Spleen (tissue), 11 donors: ENCODE data around the gene KCNT1. TPM values are rescaled to one million over a fixed set of nuclear protein-coding genes. Genes with fewer than 3 reads are reported as not detected.

Experiments used
- DNase-seq: peaks from one replicate; pipeline ENCODE4 v3.0.0-alpha.2; 2020
- H3K27ac ChIP-seq, 8 donors: fragments of 200-600 bp; sonication (generic) in 7 of 8; 1 replicate in 4 of 8; 2 replicates in 4 of 8; pipeline versions ENCODE4 v1.5.0 to v1.8.0; 2016 to 2021; ENCODE audit warnings: inconsistent platforms in 4 of 8, mild to moderate bottlenecking in 4 of 8, moderate library complexity in 1 of 8
- H3K27me3 ChIP-seq, 7 donors: fragments of 200-600 bp; sonication (generic) in 6 of 7; replicated peaks in 1 of 7; 1 replicate in 4 of 7; 2 replicates in 3 of 7; pipeline versions ENCODE4 v1.5.0 to v1.8.0; 2016 to 2021; ENCODE audit warnings: inconsistent platforms in 3 of 7, mild to moderate bottlenecking in 1 of 7
- H3K36me3 ChIP-seq, 6 donors: fragments of 200-600 bp; sonication (generic) in 5 of 6; 1 replicate in 4 of 6; 2 replicates in 2 of 6; pipeline versions ENCODE4 v1.5.0 to v1.8.0; 2016 to 2021; ENCODE audit warnings: inconsistent platforms in 2 of 6
- H3K4me1 ChIP-seq, 6 donors: fragments of 200-600 bp; sonication (generic) in 5 of 6; 1 replicate in 3 of 6; 2 replicates in 3 of 6; pipeline versions ENCODE4 v1.5.0 to v1.8.0; 2016 to 2021; ENCODE audit warnings: inconsistent platforms in 3 of 6
- H3K4me3 ChIP-seq, 8 donors: fragments of 200-600 bp; sonication (generic) in 7 of 8; 1 replicate in 4 of 8; 2 replicates in 4 of 8; pipeline versions ENCODE4 v1.5.0 to v1.8.0; 2016 to 2021; ENCODE audit warnings: inconsistent platforms in 4 of 8, mild to moderate bottlenecking in 4 of 8, moderate library complexity in 2 of 8
- H3K9me3 ChIP-seq, 8 donors: fragments of 200-600 bp; sonication (generic) in 7 of 8; 1 replicate in 4 of 8; 2 replicates in 4 of 8; pipeline versions ENCODE4 v1.5.0 to v1.8.0; 2016 to 2021; ENCODE audit warnings: inconsistent platforms in 4 of 8
- POLR2A ChIP-seq, 3 donors: fragments of 450-650 bp; IDR thresholded peaks; one replicate each; pipeline ENCODE4 v1.5.1; 2017; ENCODE audit warnings: antibody characterized with exemption in 3 of 3, mild to moderate bottlenecking in 1 of 3
- POLR2AphosphoS5 ChIP-seq, 3 donors: sonication (generic); formaldehyde crosslinking; IDR thresholded peaks; one replicate each; pipeline ENCODE4 v1.5.1; 2017; ENCODE audit warnings: antibody characterized with exemption in 3 of 3
- WGBS, 5 donors: extraction: QIAGEN DNeasy Blood & Tissue Kit in 3 of 5; methylation state at CpG; one replicate each; pipeline versions ENCODE4 v1.1.5 to v1.1.7; 2013 to 2018; 5-methylcytosine and 5-hydroxymethylcytosine counted together
- intact Hi-C: fragments of 100-400 bp; cut with DNase I; formaldehyde crosslinking; loops from one replicate; pipeline ENCODE4 v1.15.0; 2023; ENCODE audit warnings: low total_unique reads
- polyA plus RNA-seq, 3 donors: library from polyadenylated mRNA; stranded (reverse); fragments of 200-250 nt; gene quantifications; one replicate each; pipeline ENCODE4 v1.2.1, GENCODE V29; 2013
- total RNA-seq, 7 donors: library from RNA; depleted of rRNA in 3 of 7; stranded (reverse); fragments of >200 nt in 3 of 7; fragmentation: NEBNext Ultra II Directional in 4 of 7; extraction: Animal tissue kit (Norgen Biotek cat#: 25700) in 4 of 7; gene quantifications; one replicate each; pipeline versions ENCODE4 v1.1.0 to v1.2.1, GENCODE V29; 2016 to 2021
- TF ChIP-seq, protein P1 (sequence below), 11 experiments: fragments of 200-600 bp in 7 of 11; fragments of 450-650 bp in 4 of 11; sonication (generic) in 4 of 11; IDR thresholded peaks in 8 of 11; conservative IDR thresholded peaks in 3 of 11; 1 replicate in 7 of 11; 2 replicates in 4 of 11; pipeline versions ENCODE4 v1.4.0 to v1.8.0; 2016 to 2021; ENCODE audit warnings: antibody characterized with exemption in 11 of 11, inconsistent platforms in 4 of 11, mild to moderate bottlenecking in 1 of 11
- donor health status: healthy with polysubstance abuse.
- donor health status: DM: no; HTN: no; CAD: no; lungs with moderate emphysema.
- donor health status: DM: no; HTN: no; CAD: no.
- donor health status: Bipolar disorder and iron deficiency.
- donor health status: healthy.
- donor health status: DM: no; HTN: no; CAD: no.
- donor health status: DM: yes; HTN: yes; CAD: no.

The KCNT1 gene
- total and polyA plus RNA-seq, 10 donors = 1.0 to 41.5 (median 19.8) TPM

DNA sequence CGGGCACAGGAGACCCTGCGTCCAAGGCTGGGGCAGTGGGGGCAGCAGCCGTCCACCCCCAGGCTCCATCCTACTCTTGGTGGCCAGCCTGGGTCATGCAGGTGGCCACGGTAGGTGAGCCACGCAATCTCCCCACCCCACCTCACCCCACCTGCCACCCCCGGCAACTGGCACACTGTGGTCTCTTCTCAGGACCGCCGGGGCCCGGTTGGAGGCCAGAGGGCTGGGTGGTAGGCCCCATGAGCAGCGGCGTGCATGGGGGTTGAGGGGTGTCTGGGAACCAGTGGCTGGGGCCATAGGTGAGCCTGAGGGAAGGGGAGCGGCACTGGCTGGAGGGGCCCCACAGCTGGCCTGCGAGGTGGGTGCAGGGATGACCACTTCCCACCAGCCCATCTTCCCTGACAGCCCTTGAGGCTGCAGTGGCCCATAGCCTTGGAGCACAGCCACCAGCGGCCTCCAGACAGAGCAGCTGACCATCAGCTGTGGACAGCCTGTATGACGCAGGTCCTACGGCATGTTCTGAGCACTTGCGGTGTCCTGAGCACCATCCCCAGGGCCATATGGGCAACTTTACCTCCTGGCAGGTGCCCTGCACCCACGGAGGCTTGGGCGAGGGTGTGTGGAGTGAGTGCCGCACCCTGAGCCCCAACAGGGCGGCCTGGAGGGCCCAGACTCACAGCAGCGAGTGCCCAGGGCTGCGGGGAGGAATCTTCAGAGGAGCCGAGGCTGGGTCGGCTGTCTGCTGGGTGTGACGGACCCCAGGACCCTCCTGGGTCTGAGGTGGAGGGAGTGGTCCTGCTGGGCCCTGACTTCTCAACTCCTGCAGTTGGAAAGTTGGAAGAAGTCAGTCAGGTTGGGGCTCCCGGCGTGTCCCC is 47.4 kb downstream of the KCNT1 start:
- no peak for DNase-seq
- TF ChIP-seq, protein P1, sequence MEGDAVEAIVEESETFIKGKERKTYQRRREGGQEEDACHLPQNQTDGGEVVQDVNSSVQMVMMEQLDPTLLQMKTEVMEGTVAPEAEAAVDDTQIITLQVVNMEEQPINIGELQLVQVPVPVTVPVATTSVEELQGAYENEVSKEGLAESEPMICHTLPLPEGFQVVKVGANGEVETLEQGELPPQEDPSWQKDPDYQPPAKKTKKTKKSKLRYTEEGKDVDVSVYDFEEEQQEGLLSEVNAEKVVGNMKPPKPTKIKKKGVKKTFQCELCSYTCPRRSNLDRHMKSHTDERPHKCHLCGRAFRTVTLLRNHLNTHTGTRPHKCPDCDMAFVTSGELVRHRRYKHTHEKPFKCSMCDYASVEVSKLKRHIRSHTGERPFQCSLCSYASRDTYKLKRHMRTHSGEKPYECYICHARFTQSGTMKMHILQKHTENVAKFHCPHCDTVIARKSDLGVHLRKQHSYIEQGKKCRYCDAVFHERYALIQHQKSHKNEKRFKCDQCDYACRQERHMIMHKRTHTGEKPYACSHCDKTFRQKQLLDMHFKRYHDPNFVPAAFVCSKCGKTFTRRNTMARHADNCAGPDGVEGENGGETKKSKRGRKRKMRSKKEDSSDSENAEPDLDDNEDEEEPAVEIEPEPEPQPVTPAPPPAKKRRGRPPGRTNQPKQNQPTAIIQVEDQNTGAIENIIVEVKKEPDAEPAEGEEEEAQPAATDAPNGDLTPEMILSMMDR (IDR thresholded peaks at IDR 0.05 in 8 of 11, conservative IDR thresholded peaks at IDR 0.05 in 3 of 11) = no peak
- TF ChIP-seq POLR2AphosphoS5 (IDR thresholded peaks at IDR 0.05) (no peak), POLR2A (IDR thresholded peaks at IDR 0.05) (no peak)
- 85 to 92% (median 87%) methylated on average over 9 to 28 of the region's 28 CpGs for WGBS, 5 donors
- intact Hi-C loops = no loop called here
- peaks cover 0 to 26% (median 0%) of the 10 kb centered on the region in 7 donors for H3K27me3 ChIP-seq
- no peaks in the 10 kb centered on the region for H3K9me3 ChIP-seq
- H3K36me3 ChIP-seq = peaks cover 0 to 16% (median 0%) of the 10 kb centered on the region in 6 donors
- no peak overlapping the region for H3K4me3 ChIP-seq
- H3K27ac ChIP-seq = no peak overlapping the region
- H3K4me1 ChIP-seq = peaks cover 0 to 7% (median 0%) of the 10 kb centered on the region in 6 donors

DNA sequence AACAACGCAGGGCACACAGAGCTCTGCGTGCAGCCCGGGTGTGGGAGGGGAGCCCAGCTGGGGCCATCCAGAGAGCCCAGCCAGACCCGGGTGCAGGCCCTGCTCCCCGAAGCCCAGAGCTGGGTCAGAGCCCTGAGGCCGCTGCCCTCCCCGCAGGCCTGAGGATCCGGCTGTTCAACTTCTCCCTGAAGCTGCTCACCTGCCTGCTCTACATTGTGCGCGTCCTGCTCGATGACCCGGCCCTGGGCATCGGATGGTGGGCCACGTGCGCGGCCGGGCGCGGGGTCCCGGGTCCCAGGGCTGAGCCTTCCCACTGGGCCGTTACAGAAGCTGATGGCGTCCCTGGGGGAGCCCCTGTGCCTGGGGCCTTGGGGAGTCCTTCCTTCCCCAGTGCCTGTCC is 48.8 kb downstream of the KCNT1 start:
- H3K27me3 ChIP-seq = peaks cover 0 to 23% (median 0%) of the 10 kb centered on the region in 7 donors
- no peak for DNase-seq
- H3K27ac ChIP-seq = no peak overlapping the region
- TF ChIP-seq, protein P1 (IDR thresholded peaks at IDR 0.05 in 8 of 11, conservative IDR thresholded peaks at IDR 0.05 in 3 of 11) = no peak
- no peak overlapping the region for H3K4me3 ChIP-seq
- peaks cover 0 to 7% (median 0%) of the 10 kb centered on the region in 6 donors for H3K4me1 ChIP-seq
- peaks cover 0 to 21% (median 0%) of the 10 kb centered on the region in 6 donors for H3K36me3 ChIP-seq
- intact Hi-C loops = no loop called here
- WGBS, 5 donors = 83 to 92% (median 89%) methylated on average over 12 to 22 of the region's 22 CpGs
- peaks cover 0 to 6% (median 0%) of the 10 kb centered on the region in 8 donors for H3K9me3 ChIP-seq

GRCh38 chr9:135751501-135751900 is 49.5 kb downstream of the KCNT1 start:
- peaks cover 0 to 21% (median 0%) of the 10 kb centered on the region in 6 donors for H3K36me3 ChIP-seq
- no peak overlapping the region for H3K4me3 ChIP-seq
- TF ChIP-seq POLR2A (IDR thresholded peaks at IDR 0.05) (no peak), POLR2AphosphoS5 (IDR thresholded peaks at IDR 0.05) (no peak)
- TF ChIP-seq, protein P1 (IDR thresholded peaks at IDR 0.05 in 8 of 11, conservative IDR thresholded peaks at IDR 0.05 in 3 of 11) = no peak
- 59 to 73% (median 70%) methylated on average over 12 to 13 of the region's 13 CpGs for WGBS, 5 donors
- peaks cover 0 to 20% (median 0%) of the 10 kb centered on the region in 7 donors for H3K27me3 ChIP-seq
- DNase-seq = no peak
- H3K4me1 ChIP-seq = peaks cover 0 to 1% (median 0%) of the 10 kb centered on the region in 6 donors
- intact Hi-C loops = no loop called here
- peaks cover 0 to 8% (median 0%) of the 10 kb centered on the region in 8 donors for H3K9me3 ChIP-seq
- H3K27ac ChIP-seq = no peak overlapping the region
